SH-SY5Y (cell line): ENCODE results near the gene KRTAP2-3.

Source experiments
- GATA2 ChIP-seq: IDR thresholded peaks from 2 replicates; pipeline ENCODE4 v1.6.1; 2011; ENCODE audit warnings: mild to moderate bottlenecking, low read depth, low read length
- GATA3 ChIP-seq: IDR thresholded peaks from 2 replicates; pipeline ENCODE4 v1.6.1; 2011; ENCODE audit warnings: low read depth, mild to moderate bottlenecking, low read length, moderate library complexity

- no peak for TF ChIP-seq GATA3
- no peak for TF ChIP-seq GATA2
These were observed 44.5 kb downstream of the KRTAP2-3 start for GRCh38 chr17:41015454-41015853.
